Suppressor macrophage treated with lipopolysaccharide for 4 hours (primary cell): ENCODE data around the gene NCAPG2.

Experiments used
- DNase-seq: peaks from one replicate; pipeline ENCODE4 v3.0.0-alpha.2; 2020

Gene NCAPG2

DNA sequence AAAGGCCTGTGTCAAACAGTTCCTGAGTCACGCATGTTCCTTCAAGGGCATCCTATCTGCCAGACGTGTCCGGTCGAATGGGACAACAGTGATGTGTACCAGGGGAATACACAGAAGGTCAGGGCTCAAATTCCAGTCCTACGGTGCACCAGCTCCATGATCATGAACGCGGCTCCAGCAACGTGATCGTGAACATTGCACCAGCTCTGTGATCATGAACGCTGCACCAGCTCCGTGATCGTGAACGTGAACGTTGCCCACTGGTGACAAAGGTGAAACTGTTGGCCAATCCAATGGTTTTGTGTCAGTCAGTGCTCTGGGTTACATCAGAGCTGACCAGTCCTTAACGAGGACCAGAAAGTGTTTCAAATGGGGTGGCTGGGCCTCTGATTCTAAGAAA lies 112.7 kb downstream of the NCAPG2 start:
- no peak for DNase-seq

DNA sequence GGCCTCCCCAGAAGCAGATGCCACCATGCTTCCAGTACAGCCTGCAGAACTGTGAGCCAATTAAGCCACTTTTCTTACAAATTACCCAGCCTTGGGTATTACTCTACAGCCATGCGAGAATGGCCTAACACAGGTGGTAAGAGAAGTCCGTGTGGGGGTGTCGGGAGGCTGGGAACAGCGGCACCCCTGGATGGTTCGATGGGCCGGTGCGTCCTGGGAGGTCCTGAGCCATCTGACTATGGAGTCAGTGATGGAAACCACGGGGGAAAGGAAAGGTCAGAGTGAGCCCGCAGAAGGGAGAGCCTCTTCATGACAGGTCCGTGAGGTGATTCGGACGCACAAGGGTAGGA lies 114.4 kb downstream of the NCAPG2 start:
- no peak for DNase-seq

DNA sequence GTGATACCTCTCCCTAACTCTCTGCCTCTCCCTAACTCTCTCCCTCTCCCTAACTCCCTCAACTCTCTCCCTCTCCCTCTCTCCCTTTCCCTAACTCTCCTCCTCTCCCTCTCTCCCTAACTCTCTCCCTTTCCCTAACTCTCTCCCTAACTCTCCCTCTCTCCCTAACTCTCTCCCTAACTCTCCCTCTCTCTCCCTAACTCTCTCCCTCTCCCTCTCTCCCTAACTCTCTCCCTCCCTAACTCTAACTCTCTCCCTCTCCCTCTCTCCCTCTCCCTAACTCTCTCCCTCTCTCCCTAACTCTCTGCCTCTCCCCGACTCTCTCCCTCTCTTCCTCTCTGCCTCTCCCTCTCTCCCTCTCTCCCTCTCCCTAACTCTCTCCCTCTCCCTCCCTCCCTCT lies 115.0 kb downstream of the NCAPG2 start:
- DNase-seq: no peak

DNA sequence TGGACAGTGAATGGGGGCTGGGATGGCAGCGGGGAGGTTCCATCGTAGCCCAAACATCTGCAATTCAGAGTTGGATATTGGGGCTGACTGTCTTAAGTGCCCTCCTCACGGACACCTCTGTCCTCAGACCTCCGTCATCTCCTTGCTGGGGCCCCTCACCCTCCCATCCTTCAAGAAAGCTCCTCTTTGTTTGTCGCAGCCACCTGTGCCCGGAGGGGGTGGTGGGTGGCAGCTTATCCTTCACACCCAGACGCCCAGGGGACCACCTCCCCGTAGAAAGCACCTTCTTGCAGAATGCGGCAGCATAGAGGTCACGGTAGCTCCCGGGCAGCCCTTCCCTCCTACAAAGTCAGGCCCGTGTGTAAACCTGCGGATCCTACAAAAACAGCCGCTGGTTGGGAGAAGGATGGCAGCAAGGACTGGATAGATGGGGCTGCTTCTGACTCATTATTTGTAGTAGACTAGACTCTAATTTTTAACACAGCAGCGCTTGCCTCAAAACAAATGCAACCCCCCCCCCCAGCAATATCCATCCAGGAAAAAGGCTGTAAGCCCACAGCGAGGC lies 115.6 kb downstream of the NCAPG2 start:
- DNase-seq: no peak

DNA sequence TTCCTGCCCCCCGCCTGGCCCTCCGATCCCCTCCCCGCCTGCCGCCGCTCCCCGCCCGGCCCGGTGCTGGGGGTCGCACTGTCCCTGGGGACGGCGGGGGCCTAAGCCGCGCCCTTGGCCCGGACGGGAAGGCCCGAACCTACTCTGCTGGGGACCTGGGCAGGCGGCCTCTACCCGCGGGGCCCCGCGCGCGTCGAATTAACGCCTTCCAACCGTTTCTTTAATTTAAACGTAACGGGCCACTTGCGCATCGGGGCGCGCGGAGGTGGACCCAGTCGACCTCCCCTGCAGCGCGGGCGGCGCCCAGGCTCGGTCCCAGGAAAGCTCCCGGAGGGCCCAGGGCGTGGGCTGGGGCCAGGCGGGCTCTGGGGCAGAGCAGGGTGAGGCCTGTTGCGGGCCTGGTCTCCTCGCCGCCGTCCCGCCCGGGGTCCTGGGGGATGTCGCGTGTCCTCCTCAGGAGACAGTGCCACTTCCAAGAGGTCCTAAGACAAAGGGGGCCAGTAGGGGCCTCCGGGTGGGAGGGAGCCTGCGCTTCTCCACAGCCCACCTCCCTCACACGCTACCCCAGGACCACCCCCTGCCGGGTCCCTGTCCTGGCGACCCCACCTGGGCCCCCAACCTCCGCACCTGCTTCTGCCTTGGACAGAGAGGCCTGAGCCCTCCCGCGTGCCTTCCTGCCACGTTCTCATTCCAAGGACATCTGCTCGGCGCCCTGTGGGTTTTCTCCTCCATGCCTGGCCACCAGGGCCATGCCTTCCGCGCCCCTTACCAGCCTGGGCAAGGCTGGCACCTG lies 116.3 kb downstream of the NCAPG2 start:
- DNase-seq: no peak

DNA sequence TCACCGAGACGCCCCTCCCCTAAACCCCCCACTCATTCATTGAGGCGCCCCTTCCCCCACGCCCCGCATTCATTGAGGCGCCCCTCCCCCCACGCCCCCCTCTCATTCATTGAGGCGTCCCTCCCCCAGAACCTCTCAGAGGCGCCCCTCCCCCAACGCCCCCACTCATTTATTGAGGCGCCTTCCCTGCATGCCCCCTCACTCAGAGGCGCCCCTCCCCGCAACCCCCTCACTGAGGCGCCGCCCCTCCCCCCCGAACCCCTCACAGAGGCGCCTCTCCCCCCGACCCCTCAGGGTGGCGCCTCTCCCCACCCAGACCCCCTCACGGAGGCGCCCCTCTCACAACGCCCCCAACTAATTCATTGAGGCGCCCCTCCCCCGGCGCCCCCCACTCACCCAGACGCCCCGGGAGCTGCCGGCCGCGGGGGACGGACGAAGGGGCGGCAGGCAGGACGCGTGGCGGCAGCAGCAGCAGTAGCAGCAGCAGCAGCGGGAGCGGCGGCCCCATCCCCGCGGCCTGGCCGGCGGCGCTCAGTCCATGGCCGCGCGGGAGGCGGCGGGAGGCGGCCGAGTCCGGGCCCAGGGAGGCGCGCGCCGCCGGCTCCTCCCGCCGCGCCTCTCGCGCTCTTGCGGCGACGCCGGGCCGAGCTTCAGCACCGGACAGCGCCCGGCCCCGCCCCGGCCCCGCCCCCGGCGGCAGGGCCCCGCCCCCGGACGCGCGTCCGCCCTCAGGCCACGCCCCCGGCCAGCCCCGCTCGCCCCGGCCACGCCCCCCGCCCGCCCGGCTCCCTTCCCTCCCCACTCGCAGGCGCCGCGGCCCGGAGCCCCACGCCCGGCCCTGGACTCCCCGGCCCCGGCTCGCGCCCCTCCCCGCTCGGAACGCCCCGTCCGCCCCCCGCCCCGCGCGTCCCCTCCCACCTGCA lies 117.2 kb downstream of the NCAPG2 start, which contains the start of gene PTPRN2:
TSS of gene PTPRN2 (minus strand) at position 662 of the 923 bp plus-strand sequence.
- DNase-seq: peak; percentile 85

DNA sequence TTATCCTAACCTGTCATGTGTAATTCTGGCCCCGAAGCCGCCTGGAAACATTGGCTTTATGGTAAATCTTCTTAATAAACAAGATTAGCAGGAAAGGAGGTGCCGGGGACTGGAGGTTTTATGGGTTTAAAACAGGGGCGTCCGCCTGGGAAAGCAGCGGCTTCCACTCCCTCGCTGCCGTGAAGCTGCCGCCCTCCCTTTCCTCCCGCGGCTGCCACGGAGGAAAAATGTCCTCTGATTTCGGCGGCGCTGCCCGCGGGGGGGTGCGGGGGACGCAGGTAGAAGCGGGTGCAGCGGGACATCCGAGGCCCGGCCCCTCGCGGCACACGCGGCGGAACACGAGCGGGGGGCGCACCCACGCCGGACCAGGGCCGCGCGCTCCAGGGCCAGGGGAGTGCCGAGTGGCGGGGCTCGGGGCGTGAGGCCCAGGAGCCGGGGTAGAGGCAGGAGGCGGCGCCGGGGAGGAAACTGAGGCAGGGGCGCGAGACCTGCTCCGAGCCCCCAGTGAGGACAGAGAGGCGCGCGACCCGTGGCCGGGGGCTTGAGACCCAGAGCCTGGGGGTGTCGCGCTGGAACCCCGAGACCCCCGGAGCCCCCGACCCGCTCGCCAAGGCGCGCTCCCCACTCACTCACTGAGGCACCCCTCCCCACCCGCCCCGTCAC lies 118.0 kb downstream of the NCAPG2 start:
- no peak for DNase-seq

DNA sequence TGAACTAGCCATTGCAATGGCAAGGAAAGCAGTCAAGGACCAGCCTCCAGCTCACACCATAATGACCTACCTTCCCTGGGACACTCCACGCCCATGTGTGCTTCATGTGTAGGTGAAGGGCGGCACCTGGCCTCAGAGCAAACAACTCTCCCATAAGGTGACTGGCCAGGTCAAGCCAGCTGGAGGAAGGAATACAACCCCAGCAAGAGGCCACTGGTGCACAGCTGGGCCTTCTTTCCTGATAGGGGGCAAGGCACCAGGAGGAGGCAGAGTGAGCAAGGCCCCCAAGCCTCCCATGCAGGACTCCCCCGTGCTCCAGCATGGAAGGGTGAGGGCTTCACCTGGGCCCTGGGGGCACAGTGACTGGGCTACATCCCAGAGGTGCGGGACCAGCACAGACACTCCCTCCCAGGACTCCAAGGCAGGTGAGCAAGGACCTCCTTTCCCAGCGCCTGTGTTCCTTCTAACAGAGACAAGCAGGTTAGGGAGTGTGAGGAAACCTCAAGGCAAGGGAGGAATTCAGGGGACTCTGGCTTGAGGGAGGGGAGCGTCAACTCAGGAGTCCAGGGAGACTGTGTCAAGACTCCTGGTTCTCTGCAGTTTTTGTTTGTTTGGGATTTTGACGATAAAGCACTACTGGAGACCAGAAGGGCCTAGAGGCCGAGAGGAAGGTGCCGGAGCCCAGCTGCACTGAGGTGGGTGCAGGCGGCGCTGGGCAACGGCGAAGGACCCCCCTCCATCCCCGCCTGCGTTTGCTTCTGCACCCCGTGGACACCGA lies 118.7 kb downstream of the NCAPG2 start:
- DNase-seq: no peak

DNA sequence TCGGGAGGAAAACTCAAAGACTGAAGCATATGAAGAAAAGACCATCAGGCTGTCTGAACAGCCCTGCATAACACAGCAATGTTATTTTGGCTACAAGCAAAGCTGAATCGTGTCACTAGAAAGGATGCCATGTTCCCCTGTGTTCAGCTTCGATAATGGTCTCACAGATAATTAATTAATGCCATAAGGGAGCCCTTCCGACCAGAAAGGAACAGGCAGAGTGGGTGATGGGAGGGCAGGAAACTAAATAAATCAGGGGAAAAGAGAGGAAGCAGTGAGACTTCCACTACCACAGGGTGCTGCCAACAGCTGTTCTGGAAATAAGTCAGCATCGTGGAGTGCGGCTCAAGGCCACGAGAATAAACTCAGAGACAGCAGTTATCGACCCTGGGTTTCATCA lies 120.2 kb downstream of the NCAPG2 start:
- no peak for DNase-seq

DNA sequence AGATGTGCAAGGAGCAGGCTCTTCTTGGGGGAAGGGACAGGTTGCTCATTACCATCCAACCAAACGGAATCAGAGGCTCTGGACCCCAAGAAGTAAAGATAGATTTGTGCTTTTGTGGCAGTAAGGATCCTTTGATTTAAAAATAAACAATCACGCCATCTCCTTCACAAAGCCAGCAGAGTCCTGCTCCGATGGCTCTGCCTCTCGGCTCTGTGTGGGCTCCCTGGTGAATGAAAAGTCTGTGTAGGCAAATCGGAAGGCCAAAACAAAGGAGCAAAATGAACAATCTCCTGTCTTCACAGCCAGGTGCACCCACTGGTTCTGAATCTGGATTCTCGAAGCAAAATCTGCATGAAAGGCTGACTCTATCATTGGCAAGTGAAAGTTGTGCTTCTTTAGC lies 120.8 kb downstream of the NCAPG2 start:
- DNase-seq: no peak

DNA sequence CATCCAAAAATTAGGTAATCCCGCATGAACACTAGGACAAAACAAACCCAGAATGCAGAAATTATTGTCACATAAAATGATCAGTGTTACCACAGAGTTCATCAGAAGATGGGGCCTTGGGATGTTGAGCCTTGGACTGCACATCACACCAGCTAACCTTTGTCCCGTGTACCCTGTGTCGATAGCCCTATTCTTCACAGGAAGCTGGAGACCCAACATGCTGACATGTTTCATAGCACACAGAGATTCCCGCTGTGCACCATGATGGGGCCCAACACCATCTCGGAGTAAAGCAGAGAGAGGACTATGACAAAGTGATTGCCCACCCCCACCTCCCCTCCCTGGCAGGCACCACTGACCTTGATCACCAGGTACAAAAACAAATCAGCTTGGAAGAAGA lies 121.5 kb downstream of the NCAPG2 start:
- no peak for DNase-seq

DNA sequence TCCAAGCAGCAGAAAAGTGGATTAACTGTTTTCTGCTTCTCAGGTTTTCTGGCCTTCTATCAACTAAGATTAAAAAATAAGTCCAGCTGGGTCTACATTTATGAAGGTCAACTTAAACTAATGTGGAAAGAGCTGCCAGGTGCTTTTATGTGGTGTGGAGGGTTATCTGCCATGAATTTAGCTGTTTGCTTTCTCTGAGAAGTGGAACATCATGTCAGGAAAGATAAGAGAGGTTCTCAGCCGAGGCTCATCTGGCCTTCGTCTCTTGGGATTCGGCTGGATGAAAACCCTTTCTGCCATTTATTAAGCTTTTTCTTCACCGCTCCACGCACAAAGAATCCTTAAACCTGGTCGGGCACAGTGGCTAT lies 122.5 kb downstream of the NCAPG2 start:
- DNase-seq: no peak

DNA sequence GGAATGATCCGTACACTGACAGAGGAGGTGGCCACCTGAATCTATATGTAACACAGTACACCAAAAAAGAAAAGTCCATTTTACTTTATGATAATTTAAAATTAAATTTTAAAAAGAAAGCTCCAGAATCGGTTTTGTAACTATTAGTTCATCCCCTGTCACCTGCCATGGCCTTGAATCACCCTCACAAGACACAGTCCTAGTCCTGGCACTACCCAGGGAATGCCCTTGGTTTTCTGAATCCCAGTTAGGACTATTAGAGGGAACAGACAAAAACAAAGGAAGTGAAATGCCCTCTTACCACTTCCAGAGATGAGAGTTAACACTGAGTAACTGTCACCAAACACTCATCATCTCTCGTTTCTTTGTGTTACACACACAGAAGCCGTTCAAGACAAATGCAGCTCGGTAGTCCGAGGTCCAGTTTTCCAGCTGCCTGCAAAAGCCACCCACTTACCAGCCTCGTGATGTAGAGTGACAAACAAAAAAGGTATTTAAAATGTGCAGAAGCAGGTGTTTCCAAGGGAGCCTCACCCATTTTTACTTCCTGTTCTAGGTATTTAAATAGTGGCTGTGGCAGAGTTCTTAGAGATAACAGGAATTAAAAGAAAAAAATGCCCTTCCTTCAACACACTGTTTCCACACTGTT lies 123.0 kb downstream of the NCAPG2 start:
- DNase-seq: no peak
